Tongue (tissue), 2 donors: ENCODE data around the gene HJURP. TPM values are rescaled to one million over a fixed set of nuclear protein-coding genes. Genes with fewer than 3 reads are reported as not detected.

Experiments
- DNase-seq: peaks from one replicate; pipeline ENCODE4 v3.0.0-alpha.2; 2015
- total RNA-seq: library from RNA; depleted of rRNA; stranded (reverse); fragments of >200 nt; gene quantifications from one replicate; pipeline ENCODE4 v1.2.3, GENCODE V29; 2014

Gene HJURP
- total RNA-seq, 1 donor from 2014 or later: 9.8 TPM

DNA sequence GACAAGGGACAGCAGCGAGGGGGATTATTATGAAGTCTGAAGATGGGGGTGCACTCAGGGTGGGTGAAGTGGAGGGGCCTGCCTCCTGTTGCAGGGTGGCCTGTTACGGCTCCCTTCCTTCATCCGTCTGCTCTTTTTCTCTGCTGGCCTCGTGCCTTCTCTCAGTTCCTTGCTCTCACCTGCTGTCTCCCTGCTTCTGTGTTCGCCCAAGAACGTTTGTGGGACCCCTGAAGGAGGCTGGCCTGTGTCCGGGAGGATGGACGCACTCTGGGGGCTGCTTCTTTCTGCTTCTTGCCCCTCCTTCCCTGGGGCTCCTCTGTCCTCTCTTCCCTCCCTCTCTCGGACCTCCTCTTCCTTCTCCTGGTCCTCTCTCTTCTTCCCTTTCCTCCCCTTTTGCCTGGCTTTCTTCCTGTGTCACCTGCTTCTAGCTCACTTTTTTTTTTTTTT, 62.4 kb downstream of the HJURP start:
- DNase-seq: no peak

DNA sequence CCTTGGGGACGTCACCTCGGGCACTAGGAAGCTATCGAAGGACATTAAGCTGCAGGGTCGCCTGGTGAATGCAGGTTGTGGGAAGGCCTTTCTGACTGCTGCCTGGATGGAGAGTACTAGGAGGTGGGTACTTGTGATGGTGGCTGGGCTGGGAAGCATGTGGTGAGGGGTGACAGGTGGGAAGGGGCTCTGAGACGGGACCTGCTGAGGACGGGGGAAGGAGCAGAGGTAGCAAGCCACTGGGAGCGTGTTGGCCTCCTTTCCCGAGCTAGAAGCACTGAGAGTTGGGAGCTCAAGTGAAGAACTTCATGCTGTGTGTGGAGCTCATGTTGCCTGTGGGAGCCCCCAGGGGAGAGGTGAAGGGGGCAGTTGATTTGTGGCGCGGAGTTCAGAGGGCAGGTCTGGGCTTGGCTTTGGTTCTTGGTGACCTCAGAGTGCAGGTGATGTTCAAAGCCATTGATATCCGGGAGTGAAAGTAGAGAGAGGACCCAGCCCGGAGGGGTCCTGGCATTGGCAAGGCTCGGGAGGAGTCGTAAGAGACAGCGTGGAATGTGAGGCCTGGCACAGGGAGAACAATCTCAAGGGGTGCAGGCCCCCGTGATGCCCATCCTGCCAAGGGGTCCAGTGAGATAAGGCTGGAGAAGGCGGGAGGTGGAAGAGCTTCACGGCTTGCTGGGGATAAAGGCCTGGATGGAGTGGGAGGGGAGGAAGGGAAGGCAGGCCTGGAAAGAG, 63.0 kb downstream of the HJURP start:
- no peak for DNase-seq

- no peak for DNase-seq
Measured at GRCh38 chr2:233789554-233789953, 64.8 kb downstream of the HJURP start.

Other genes with a start within 250 kb of the HJURP start
- gene UGT1A8, start 236.9 kb downstream of the HJURP start, total RNA-seq: 0.31 TPM
- gene UGT1A10, start 218.1 kb downstream of the HJURP start, total RNA-seq: not detected
- not detected for gene UGT1A9, start 182.6 kb downstream of the HJURP start, total RNA-seq
- gene UGT1A7, start 172.6 kb downstream of the HJURP start, total RNA-seq: 1.3 TPM
- 9.6 TPM for gene UGT1A6, start 161.6 kb downstream of the HJURP start, total RNA-seq
- 0.51 TPM for gene UGT1A5, start 141.6 kb downstream of the HJURP start, total RNA-seq
- 1.6 TPM for gene UGT1A4, start 135.8 kb downstream of the HJURP start, total RNA-seq
- 0.51 TPM for gene UGT1A3, start 125.5 kb downstream of the HJURP start, total RNA-seq
- gene UGT1A1, start 94.3 kb downstream of the HJURP start, total RNA-seq: 0.41 TPM
- 2.5 TPM for gene MROH2A, start 76.2 kb downstream of the HJURP start, total RNA-seq
- gene TRPM8, start 62.8 kb upstream of the HJURP start, total RNA-seq: not detected
- not detected for gene SPP2, start 196.2 kb upstream of the HJURP start, total RNA-seq